HG03521 (cell line): ENCODE results near the gene ANKK1.

ENCODE experiments used
- ATAC-seq: cut with Tn5 transposase; IDR thresholded peaks from one replicate; pipeline ENCODE4 v1.9.1; 2021; ENCODE audit warnings: mild to moderate bottlenecking, moderate library complexity; ENCODE audit not compliant: unreplicated experiment

The ANKK1 gene, protein sequence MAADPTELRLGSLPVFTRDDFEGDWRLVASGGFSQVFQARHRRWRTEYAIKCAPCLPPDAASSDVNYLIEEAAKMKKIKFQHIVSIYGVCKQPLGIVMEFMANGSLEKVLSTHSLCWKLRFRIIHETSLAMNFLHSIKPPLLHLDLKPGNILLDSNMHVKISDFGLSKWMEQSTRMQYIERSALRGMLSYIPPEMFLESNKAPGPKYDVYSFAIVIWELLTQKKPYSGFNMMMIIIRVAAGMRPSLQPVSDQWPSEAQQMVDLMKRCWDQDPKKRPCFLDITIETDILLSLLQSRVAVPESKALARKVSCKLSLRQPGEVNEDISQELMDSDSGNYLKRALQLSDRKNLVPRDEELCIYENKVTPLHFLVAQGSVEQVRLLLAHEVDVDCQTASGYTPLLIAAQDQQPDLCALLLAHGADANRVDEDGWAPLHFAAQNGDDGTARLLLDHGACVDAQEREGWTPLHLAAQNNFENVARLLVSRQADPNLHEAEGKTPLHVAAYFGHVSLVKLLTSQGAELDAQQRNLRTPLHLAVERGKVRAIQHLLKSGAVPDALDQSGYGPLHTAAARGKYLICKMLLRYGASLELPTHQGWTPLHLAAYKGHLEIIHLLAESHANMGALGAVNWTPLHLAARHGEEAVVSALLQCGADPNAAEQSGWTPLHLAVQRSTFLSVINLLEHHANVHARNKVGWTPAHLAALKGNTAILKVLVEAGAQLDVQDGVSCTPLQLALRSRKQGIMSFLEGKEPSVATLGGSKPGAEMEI

DNA sequence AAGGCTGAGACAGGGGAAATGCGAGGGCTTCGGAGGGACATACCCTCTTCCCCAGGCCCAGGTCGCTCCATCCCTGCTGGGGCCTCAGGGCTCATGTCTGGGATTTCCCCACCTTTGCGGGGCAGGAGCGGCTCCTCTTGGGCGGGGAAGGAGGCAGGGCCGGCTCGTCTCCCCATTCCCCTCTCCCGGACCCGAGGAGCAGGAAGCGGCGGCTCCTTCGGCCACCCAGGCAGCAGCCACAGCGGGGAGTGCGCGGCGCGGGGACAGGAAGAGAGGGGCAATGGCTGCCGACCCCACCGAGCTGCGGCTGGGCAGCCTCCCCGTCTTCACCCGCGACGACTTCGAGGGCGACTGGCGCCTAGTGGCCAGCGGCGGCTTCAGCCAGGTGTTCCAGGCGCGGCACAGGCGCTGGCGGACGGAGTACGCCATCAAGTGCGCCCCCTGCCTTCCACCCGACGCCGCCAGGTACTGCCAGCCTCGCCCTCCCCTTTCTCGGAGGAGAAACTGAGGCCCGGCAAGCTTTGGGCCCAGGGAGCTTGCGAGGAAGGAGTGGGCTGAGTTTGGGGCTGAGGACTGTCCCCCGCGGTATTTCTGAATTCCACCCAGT lies at the start of gene ANKK1:
Gene ANKK1, plus strand, starts transcription at position 175 of the 607 bp plus-strand sequence. Its CDS starts 106 bp downstream, at position 281.
- no peak for ATAC-seq

DNA sequence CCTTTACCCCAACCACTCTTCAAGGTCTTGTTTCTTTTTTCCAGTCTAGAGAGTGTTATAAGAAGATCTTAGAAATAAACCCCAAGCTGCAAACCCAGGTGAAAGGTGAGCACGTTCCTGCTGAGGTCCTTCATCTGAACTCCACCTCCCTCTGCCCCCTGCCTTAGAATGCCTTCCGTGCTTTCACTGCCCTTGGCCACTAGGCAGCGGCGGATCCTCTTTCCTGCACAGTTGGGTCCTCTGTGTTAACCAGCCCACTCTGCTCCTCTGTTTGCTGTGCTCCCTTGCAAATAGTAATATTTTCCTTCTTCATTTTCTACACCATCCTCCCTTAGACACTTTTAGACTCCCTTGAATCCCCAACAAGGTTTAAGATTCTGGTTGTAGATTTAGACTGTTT lies 48.8 kb upstream of the ANKK1 start:
- ATAC-seq, result no peak

DNA sequence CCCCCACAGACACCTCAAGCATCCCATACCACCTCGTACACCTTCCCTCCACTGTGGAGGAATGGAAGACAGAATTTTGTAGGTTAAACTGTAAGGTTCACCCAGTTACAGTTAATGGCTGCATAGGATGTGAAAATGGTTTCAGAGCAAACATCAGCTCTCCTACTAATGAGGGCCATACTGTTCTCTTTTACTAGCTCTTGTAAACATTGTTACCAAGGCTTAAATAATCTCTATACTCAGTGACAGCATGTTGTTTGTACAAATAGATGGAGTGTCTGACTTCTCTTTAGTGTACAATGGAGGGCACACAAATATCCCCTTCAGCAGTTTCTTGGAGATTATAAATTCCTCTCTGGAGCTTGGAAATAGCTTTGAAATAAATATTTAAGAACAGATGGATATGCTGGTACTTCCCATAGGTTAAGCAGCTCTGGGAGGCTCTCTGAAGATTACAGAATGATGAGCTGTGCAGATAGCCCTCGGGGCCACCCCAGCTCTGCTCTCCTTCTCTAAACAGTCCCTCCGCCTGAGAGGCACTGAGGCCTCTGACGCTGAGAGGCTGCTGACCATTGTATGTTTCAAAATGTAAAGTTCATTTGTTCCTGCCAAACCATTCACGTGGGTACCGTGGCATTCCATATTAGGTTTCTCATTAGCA lies 47.5 kb upstream of the ANKK1 start:
- ATAC-seq, result no peak

DNA sequence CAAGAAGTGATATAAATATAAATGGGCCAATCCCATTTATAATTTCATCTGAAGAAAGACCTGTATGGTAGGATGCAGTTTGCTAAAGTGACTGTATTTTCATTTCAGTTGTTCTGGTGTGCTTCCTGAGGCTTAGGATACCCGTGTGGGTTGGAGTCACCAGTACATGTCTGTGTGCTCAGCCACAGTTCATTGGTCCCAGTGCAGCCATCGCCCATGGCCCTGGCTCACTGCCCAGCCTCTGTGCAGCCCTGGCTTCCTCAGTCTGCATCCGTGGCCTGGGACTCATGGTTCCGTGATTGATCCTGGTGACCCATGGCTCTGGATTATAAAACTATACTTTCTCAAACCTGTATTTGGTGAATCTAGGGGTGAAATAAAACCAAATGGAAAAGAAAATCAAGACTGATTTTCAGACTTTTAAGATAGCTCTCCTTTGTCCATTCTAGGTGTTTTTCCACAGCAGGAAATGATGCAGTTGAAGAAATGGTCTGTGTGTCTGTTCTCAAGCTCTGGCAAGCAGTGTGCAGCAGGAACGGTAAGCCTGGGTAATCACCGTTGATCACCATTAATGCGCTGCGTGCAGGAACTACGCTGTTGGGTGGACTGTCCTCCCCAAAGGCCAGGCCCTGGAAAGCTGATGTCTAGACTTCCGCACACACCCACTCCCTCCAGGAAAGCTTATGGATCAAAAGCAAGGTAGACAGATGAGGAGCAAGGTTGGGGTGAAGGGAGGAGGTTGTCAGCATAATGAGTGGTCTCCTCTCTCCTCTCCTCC lies 46.0 kb upstream of the ANKK1 start:
- no peak for ATAC-seq

DNA sequence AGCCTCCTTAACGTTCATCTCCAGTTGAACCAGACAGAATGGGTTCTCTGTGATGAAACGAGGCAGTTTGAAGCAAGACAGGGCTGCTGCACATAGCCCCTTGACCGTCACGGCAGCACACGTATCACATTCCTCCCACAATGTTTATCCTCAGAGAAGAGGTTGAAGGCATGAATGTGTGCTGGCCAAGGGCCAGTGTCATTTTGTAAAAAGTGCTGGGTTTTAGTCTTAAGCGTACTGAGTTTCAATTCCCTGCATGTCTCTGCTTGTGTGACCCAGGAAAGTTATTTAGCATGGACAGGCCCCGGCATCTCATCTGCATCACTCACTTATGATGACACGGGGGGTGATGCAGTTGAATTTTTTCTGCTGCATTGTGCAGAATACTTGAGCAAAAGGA lies 41.6 kb upstream of the ANKK1 start:
- ATAC-seq, result no peak

DNA sequence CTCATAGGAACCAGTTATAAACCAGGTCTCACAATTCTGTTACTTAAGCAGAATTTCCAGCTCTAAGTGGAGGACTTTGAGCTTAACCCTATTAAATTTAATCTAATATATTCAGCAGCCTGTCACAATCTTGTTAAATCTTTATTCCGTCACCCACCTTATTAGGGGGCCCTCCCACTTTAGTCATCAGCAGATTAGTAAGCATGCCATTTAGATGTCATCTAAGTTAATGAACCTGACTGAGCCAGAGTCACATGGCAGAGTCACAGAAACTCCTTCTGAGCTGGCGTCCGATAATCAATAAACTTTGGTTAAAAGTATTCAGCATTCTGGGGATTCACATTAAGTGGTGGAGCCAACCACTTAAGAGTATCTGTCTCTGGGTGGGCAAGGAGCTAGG lies 38.1 kb upstream of the ANKK1 start:
- no peak for ATAC-seq

DNA sequence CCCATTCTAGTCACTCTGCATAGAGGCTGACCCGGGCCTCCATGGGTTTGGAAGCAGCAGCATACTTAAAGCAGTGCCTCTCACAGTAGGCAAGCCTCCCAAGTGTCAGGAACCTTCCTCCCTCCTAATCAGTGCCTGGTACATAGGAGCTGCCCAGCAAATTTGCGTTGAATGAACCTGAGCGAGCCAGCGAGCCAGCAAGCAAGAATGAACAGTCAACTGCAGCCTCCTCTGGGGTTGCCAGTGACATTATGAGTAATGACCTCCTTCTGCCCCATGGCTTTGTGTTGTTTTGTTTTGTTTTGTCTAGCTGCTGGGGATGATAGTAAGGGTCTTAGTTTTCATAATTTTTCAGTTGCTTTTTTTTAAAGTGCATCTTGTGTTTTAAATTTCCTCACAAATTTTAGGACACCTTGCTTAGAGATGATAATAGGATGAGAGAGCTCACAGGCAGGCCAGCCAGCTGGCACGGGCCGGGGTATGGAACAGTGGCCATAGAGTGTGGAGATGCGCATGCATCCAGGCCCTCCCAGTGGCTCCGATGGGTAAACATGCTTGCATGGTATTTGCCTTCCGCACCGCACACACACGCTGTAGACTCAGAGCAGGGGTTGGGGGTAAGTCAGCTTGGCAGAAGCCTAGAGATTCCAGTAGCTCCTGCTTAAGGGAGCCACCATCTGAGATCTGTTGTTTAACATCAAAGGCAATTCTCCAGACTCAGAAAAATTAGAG lies 37.1 kb upstream of the ANKK1 start:
- ATAC-seq, result no peak

DNA sequence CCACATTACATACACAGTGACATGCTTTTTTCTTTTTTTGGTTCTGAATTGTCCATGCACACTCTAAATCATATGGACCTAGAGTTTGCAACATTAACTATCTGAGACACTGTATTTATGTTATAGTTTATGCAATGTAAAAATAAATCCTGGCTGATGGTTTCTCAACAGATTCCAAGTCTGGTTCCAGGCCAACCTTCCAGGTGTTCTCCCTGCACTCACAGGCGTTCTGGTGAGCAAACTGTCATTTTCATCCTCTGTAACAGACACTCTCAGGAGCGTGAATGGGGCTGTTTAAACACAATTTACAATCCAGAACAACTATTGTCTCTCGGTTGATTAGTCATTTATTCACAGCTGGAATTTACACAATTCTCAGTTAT lies 36.5 kb upstream of the ANKK1 start:
- no peak for ATAC-seq

DNA sequence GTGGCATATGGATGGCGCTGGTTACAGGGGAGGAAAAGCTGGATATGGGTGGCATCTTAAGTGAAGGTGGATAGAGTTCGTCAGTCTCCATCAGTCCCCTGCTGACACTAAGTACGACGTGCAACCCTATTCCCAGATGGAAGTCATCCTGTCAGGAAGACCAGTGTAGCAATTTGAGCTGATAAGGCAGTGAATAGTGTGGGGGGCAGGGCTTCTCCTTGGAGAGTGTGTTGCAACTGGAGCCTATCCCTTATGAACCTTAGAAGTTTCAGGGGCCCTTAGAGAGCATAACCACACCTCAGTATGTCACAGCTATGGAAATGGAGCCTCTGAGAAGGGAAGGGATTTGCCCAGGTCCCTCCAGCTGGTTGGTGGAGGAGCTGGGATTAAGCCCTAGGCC lies 36.1 kb upstream of the ANKK1 start:
- no peak for ATAC-seq

DNA sequence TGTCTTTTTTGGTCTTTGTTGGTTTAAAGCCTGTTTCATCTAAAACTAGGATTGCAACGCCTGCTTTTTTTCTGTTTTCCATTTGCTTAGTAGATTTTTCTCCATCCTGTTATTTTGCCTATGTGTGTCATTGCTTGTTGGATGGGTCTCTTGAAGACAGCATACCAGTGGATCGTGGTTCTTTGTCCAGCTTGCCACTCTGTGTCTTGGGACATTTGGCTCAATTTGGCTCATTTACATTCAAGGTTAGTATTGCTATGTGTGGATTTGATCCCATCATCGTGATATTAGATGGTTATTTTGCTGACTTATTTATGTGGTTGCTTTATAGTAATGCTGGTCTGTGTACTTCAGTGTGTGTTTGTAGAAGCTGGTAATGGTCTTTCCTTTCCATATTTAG lies 31.4 kb upstream of the ANKK1 start:
- ATAC-seq, result no peak

DNA sequence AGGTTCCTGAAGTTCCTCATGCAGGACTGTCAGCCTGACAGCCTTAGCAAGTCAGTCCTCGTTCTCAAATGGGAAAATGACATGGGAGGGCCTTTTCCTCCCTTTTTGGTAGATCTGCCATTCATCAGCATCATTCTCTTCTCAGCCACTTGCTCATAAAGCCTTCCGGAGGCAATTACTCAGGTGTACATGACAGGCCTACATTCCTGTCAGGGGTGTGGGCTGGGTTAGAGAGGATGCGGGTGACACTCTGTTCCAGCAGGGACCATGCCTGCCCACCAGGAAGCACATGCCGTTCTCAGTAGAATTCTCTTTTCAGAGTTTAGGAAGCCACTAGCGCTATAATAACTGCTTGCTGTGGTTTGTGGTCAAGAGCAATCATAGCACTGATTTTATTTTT lies 24.2 kb upstream of the ANKK1 start:
- ATAC-seq, result no peak

DNA sequence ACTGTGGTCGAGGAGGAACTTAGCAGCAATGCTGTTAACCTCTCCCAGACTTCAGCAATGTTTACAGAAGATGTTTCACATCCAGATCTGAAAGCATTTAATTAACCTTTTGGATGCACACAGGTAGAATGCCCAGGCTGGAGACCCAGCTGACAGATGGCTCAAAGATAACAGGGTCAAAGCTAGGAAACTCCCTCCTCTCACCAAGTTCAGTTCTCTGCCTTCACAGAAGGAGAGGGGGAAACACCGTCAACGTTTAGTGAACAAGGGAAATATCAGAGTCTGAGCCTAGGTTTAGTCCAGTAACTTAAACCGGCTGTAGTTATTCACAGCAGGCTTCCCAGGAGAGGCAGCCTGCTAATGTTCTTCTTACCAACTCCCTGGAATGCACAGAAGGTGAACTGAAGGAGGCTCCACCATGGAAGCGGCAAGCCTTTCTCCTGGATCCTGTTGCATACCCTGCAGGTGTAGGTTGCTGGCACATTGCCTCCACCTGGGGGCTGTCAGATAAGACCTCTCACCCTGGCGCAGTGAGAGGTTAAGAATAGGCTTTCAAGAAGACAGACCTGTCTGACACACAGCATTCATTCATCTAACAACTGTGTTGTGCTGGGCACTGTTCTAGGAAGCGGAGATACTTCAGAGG lies 23.5 kb upstream of the ANKK1 start:
- no peak for ATAC-seq

DNA sequence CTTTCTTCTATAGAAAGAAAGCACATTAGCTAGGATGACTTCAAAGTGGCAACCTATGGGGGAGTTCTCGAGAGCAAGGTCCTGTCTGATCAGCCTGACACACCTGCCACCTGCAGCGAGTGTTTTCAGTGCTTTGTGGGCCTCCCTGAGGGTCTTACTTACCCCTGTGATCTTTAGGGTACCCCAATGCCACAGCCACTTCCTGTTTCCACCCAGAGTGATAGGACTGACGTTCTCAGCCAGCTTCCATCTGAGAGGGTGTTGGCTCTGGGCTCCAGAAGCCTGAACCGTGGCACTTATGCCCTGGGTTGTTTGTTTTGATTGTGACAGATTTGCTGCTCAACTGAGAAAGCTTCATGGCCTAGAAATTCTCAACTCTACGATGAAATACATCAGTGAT lies 21.7 kb upstream of the ANKK1 start:
- no peak for ATAC-seq

DNA sequence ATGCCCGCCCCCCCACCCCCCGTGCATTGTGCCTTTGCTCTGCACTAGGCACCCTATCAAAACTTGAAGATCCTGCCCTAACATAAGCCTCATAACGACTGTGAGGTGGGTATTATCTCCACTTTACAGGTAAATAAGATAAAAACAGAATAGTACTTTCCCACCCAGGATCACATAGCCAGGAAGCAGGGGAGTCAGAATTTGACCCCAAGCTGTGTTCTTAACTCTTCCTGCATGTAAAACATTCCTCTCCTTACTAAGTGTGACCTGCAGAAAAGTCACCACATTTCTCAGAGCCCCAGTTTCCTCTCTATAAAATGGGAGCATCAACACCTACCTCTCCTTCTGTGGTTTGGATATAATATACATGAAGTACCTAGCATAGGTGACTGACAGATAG lies 18.2 kb upstream of the ANKK1 start:
- no peak for ATAC-seq

DNA sequence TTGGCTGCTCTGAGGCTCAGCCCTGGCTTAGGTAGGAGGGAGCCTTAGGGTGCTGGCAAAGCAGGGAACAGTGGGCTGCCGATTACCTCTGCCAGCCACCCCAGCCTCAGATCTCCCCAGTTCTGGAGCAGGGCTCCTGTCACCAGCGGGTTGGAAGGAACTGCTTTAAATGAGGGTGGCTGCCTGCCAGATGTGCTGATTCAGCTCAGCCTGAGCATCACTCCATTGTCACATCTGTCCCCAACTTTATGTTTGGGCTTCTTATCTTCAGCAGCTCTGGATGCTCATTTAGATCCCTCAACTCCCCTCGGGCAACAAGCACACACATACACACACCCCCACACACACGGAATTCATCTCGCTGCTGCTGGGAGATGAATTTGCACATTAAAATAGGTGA lies 16.9 kb upstream of the ANKK1 start:
- no peak for ATAC-seq

DNA sequence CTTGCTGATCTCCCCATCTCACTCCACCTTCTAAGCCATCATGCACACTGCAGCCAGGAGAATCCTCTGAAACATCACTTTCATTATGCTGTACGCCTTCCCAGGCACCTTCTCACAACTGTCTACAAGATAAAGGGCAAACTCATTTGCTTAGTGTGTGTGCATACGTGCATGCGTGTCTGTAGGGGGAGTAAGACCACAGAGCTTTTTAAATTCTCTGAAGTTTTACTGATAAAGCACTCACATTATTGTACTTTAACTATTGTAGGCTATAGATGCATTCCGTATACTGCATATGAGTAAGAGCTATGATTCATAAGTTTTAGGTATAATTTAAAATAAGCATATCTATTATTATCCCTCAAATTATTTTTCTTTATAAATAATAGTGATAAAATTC lies 15.3 kb upstream of the ANKK1 start:
- ATAC-seq, result no peak

DNA sequence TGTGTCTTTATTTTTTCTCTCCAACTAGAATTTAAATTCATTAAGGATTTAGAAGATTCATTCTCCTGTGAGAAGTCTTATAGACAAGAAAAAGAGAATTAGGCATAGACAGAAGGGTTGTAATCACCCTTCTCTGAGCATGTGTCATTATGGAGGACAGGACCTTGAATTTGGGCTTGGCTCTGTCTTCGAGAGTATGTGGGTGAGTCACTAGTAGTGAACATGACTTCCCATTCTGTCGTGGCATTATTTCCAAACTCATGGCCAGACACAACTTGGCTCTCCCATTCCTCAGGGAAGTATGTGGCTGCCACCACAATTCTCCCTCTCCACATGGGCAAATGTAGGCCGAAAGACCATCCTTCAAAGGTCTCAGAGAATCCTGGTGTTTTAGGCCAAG lies 14.3 kb upstream of the ANKK1 start:
- ATAC-seq, result no peak

DNA sequence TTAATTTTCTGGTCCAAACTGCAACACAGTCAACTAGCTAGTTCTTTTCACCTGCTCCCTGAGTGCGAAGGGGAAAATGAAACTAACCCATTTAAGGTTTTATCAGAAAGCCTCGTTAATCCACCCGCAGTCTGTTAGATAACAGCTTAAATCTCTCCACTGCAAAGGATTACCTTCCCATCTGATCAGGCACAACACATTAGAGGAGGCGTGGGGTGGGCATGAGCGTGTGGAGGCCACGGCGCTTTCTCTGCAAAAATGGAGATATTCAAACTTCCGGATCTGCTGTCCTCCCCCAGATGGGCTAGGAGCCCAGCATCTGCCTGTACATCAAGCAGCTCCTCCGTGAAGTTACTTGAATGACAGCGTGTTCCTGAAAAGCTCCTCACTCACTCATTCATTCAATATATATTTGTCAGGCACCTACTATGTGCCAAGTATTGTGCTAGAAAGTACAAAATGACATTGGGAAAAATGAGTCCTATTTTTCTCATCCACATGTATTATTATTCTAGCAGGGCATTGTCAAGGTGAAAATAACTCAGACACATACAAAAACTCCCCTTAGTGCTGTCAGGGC lies 13.5 kb upstream of the ANKK1 start:
- no peak for ATAC-seq

DNA sequence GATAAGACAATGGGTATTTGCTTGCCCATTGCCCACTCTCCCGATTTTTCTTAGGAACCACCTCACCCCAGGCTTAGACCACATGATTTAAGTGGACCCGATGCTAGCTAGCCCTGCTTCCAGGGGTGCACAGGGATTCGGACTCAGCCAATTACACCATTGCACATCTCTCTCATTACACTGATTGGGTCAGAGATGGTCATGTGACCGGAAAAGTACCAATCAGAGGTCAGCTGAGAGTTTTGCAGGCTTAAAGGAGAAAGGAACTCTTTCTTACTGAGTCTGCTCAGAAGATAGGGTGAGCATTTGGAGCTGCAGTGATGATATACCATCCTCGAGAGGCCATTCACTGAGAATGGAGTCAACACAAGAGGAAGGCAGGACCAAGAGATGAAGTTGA lies 12.2 kb upstream of the ANKK1 start:
- ATAC-seq, result no peak
